GM12801 (cell line): ENCODE measurements around the gene NCKAP5.

ENCODE experiments used
- CTCF ChIP-seq: IDR thresholded peaks from one replicate; pipeline ENCODE4 v1.5.1; 2011; ENCODE audit warnings: control low read depth; ENCODE audit not compliant: insufficient read length; ENCODE audit errors: extremely low read depth

NCKAP5 gene

GRCh38 chr2:132751836-132752235 is 816.4 kb downstream of the NCKAP5 start:
- no peak for TF ChIP-seq CTCF

GRCh38 chr2:132750606-132751005 is 817.7 kb downstream of the NCKAP5 start:
- no peak for TF ChIP-seq CTCF

GRCh38 chr2:132747046-132747445 is 821.2 kb downstream of the NCKAP5 start:
- TF ChIP-seq CTCF, result no peak

GRCh38 chr2:132741754-132742153 is 826.5 kb downstream of the NCKAP5 start:
- no peak for TF ChIP-seq CTCF

GRCh38 chr2:132740081-132740720 is 828.1 kb downstream of the NCKAP5 start:
- no peak for TF ChIP-seq CTCF

GRCh38 chr2:132738223-132738622 is 830.0 kb downstream of the NCKAP5 start:
- TF ChIP-seq CTCF, result no peak

- TF ChIP-seq CTCF, result no peak
Observed at GRCh38 chr2:132736059-132736458, 832.2 kb downstream of the NCKAP5 start.
